RPMI7951 (cell line): Measurements from ENCODE around the gene GLYATL1B. TPM values are rescaled to one million over a fixed set of nuclear protein-coding genes. Genes with fewer than 3 reads are reported as not detected.
"Not testable (repeated sequence)": the region's sequence is repeated elsewhere in the genome, so short reads cannot be mapped to it uniquely, and the experiment has no call there.

Source experiments
- DNase-seq: peaks from one replicate; pipeline ENCODE4 v3.0.0-alpha.2; 2012; ENCODE audit warnings: low read depth
- total RNA-seq: library from RNA; depleted of rRNA; stranded (reverse); fragments of >200 nt; shearing (Covaris generic); gene quantifications from 2 replicates; pipeline ENCODE4 v1.2.3, GENCODE V29; 2014; rRNA removed

Gene GLYATL1B, protein sequence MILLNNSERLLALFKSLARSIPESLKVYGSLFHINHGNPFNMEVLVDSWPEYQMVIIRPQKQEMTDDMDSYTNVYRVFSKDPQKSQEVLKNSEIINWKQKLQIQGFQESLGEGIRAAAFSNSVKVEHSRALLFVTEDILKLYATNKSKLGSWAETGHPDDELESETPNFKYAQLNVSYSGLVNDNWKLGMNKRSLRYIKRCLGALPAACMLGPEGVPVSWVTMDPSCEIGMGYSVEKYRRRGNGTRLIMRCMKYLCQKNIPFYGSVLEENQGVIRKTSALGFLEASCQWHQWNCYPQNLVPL
- not detected in 2 replicates for total RNA-seq

GRCh38 chr11:59086007-59086406, at the start of gene GLYATL1B:
Gene GLYATL1B, plus strand, starts transcription at chr11:59086307. Its CDS starts 0 bp downstream, at chr11:59086307.
- DNase-seq, result not testable (repeated sequence)

DNA sequence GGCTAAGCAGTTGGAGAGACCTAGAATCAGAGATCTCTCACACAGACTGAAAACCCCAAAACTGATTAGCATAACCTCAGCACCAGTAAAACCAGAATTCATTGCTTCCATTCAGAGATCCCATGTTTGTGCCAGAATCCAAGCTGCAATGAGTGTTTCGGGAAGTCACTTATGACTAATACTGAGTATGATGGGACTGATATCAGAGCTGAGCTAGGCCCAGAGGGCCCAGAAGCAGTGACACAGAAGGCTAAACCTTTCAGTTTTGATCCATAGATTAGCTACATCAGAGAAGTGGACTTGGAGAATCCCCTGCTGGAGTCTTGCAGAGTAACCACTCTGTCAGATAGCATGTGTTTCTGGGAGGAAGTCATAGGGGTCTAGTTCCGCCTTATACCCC, 49.6 kb upstream of the GLYATL1B start:
- peak; percentile 8 for DNase-seq

- DNase-seq, result not testable (repeated sequence)
These were observed 48.7 kb upstream of the GLYATL1B start for GRCh38 chr11:59037434-59037833.

DNA sequence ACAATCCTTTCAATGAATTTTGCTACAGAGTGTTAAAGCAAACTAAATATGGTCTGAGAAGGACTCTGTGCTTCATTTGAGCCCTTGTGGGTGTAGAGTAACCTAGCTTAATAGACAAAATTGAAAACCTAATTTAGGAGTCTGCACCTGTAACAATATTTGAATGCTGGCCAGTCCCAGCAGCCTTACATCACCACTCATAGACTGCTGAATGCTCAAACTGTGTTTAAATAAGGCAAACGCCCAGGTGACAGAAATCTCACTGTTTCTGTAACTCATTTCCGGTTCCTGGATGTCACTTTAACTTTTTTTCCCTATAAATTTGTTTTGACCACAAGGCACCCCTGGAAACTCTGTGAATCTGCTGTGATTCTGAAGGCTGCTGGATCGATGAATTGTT, 45.5 kb upstream of the GLYATL1B start:
- no peak for DNase-seq

DNA sequence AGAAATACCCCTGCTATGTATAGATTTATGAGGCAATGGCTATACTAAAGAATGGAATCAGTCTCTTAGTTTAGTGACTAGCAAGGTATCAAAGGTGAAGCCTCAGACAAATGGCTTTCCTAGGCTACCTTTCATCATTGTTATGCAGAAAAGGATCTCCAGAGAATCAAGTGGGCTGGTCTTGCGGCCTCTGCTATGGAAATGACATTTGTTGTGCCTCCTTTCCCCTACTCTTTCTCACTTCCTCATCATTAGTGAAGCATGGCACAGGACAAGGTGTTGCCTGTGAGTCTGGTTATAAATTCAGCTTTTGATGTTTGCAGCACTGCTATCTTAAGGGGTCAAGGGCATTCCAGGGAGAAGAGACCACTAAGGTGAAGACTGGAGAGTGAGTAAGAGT, 34.7 kb upstream of the GLYATL1B start:
- DNase-seq, result not testable (repeated sequence)

DNA sequence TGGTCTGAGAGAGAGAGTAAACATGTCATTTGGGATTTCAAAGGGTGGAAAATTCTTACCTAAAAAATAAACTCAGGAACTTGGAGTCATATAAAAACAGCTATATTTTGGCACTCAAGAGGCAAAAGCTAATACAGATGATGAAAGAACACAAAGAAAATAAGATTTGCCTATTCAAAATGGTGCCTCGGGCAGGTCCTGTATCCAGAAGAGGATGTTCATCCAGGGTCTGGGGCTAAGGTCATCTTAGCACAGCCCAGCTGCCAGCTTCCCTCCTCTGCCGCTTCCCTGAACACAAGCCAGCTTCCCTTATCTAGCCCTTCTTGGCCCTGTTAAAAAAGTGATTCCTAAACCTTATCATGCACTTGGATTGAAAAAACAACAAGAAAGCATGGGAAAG, 33.8 kb upstream of the GLYATL1B start:
- DNase-seq, result not testable (repeated sequence)

DNA sequence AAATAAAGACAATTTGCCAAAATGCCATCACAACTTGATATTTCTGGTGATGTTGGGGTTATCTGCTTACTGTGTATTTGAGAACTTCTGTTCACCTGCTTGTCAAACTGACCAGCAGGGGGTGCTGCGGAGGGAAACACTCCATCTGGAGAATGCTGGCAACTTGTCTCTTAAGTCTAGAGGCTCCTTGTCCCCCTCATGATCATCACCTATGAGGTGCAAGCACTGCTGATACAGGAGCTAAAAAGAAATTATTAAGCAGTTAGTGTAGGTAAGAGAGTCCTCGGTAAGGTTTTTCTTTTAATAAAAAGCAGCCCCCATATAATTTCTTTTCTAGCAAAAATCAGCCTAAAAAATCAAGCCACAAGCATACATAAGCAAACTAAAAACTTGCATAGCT, 32.7 kb upstream of the GLYATL1B start:
- peak; percentile 50 for DNase-seq

GRCh38 chr11:59058120-59059033, 27.7 kb upstream of the GLYATL1B start:
- DNase-seq, result peak; percentile 90

- peak; percentile 24 for DNase-seq
These were observed 26.0 kb upstream of the GLYATL1B start for GRCh38 chr11:59060096-59060495.

GRCh38 chr11:59062602-59063529, 23.2 kb upstream of the GLYATL1B start:
- peak; percentile 72 for DNase-seq

DNA sequence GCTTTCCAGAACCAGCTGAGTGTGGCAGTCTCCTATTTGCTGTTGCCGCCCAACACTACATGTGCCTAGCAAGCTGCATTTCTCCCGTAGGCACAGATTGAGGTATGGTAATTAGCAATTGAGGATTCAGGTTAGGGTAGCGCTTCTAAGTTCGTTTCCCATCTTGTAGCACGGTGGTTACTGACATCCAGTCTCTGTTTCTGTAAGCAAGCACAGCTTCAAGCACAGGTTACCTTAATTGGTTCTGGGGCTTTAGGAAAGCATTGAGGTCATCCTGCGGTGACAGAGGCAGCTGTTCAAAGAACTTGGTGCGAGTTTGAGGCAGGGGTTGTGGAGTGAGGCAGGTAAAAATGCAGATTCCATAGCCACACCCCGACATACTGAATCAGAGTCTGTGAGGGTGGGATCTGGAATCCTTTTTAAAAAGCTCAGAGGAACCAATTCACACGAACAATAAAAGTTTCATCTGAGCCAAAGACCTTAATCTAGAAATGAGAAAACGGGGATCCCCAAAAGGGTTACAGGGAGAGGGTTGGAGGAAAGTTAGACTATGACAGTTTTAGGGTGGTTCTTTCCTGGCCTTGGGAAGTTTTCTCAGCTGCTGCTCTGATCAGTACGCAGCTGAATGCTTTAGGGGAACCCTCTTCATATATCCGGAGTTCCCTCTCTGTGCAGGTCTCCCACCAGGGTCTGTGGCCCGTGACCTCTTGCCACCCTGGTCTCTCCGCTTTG, 21.9 kb upstream of the GLYATL1B start:
- DNase-seq, result not testable (repeated sequence)

DNA sequence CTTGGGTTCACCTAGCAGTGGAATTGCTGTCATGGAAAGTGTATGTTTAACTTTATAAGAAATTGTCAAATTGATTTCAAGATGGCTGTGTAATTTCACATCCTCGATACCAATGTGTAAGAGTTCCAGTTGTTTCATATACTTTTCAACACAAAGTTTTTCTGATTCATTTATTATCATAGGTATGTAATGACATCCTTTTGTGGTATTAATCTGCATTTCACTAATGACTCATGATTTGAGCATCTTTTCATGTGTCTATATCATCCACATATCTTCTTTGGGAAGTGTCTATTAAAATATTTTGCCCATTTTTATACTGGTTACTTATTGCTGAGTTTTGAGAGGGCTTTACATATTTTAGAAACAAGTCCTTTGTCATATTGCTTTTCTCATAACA, 17.0 kb upstream of the GLYATL1B start:
- DNase-seq, result no peak

GRCh38 chr11:59076876-59077571, 9.1 kb upstream of the GLYATL1B start:
- DNase-seq, result no peak

DNA sequence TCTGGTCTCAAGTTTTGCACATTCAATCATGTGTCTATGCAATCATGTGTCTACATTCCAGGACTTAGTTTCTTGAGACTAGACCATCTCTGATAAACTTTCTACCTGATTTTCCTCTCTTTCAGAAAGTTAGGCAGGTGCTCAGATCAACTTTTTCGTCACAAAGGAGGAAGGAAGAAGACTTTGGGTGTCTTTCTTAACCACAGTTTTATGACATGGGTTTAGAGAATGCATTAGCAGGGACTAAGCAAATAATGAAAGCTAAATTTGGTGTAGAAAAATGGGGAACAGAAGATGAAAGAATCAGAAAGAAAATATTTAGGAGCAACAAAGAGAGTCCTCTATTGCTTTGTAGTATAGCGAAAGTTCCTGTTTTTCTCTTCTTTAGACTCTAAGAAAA, 7.7 kb upstream of the GLYATL1B start:
- DNase-seq, result no peak

- no peak for DNase-seq
These were observed 7.0 kb upstream of the GLYATL1B start for GRCh38 chr11:59079086-59079485.

GRCh38 chr11:59080421-59080820, 5.7 kb upstream of the GLYATL1B start:
- DNase-seq, result peak; percentile 26

- DNase-seq, result not testable (repeated sequence)
These were observed 4.6 kb upstream of the GLYATL1B start for GRCh38 chr11:59081430-59082020.

DNA sequence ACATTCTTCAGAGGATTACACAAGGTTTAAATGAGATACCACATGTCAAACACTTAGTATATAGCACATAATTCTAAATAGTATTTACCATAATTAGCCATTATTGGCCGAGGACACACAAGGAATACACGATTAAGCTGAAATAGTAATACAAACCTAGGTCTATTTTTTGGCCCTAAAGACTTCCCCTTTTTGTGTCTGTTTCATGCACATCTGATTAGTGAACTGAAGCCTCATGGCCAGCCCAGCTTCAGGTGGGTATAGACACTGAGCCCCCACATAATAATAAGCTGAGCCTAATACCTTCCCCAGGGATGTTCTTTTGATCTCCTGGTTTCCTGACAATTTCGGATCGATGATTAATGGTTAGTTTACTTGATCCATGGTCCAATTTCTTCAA, 2.1 kb downstream of the GLYATL1B start:
- no peak for DNase-seq

DNA sequence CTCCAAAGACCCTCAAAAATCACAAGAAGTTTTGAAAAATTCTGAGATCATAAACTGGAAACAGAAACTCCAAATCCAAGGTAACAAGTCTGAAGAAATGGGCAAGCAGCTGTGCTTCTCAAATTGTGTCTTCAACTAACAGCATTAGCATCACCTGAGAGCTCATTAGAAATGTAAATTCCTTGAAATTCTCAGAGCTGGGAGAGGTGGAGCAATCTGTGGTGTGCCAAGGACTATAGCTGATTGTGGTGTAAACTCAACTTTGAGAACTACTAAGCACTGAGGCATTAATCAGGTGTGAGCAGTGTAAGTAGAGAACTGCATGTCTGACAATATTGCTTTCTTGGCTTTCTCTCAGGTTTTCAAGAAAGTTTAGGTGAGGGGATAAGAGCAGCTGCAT, 7.5 kb downstream of the GLYATL1B start:
- DNase-seq, result not testable (repeated sequence)

- not testable (repeated sequence) for DNase-seq
These were observed 9.1 kb downstream of the GLYATL1B start for GRCh38 chr11:59095225-59095624.
